CD4-positive, CD25-positive, alpha-beta regulatory T cell (primary cell): ENCODE measurements around the gene ZFYVE21. TPM values are rescaled to one million over a fixed set of nuclear protein-coding genes. Genes with fewer than 3 reads are reported as not detected.
A peak's percentile ranks its signal among the peaks of the same experiment; 100 is the strongest.

Source experiments
- ATAC-seq, 2 donors: fragments of 150-1000 bp; cut with Tn5 transposase; one replicate each; pipeline ENCODE4 v1.10.0; 2021; ENCODE audit warnings: low read depth in 2 of 2, moderate number of reproducible peaks in 2 of 2, moderate library complexity in 1 of 2
- DNase-seq, 3 donors: peaks; one replicate each; pipeline versions ENCODE4 v3.0.0 to v3.0.0-alpha.2; 2012 to 2022; ENCODE audit warnings: mixed read lengths in 1 of 3
- H3K27ac ChIP-seq: one replicate; pipeline ENCODE4 v1.7.0; 2013; ENCODE audit warnings: mild to moderate bottlenecking, low read length; ENCODE audit not compliant: insufficient read depth, poor library complexity, severe bottlenecking
- H3K27me3 ChIP-seq: one replicate; pipeline ENCODE4 v1.7.0; 2013; ENCODE audit warnings: low read length; ENCODE audit not compliant: control insufficient read depth, insufficient read depth
- H3K36me3 ChIP-seq: one replicate; pipeline ENCODE4 v1.7.0; 2013; ENCODE audit warnings: mild to moderate bottlenecking, low read length, moderate library complexity; ENCODE audit not compliant: control insufficient read depth, insufficient read depth
- H3K4me1 ChIP-seq: 2 replicates; pipeline ENCODE4 v1.7.0; 2013; ENCODE audit warnings: mild to moderate bottlenecking, low read length; ENCODE audit not compliant: insufficient read depth, control insufficient read depth, poor library complexity, severe bottlenecking
- H3K4me3 ChIP-seq: one replicate; pipeline ENCODE4 v1.7.0; 2013; ENCODE audit warnings: low read depth, mild to moderate bottlenecking, low read length, moderate library complexity
- H3K9me3 ChIP-seq, 2 experiments: 1 replicate in 1 of 2; 2 replicates in 1 of 2; pipeline ENCODE4 v1.7.0; 2013; ENCODE audit warnings: low read length in 2 of 2, mild to moderate bottlenecking in 1 of 2, moderate library complexity in 1 of 2; ENCODE audit not compliant: control insufficient read depth in 2 of 2
- H3K27ac Mint-ChIP-seq, 3 donors: one replicate each; pipeline ENCODE4 v1.8.0; 2020 to 2022; ENCODE audit warnings: mild to moderate bottlenecking in 3 of 3, mixed read lengths in 3 of 3, moderate library complexity in 2 of 3
- H3K27me3 Mint-ChIP-seq: one replicate; pipeline ENCODE4 v1.8.0; 2022; ENCODE audit warnings: mild to moderate bottlenecking, mixed read lengths
- H3K36me3 Mint-ChIP-seq: one replicate; pipeline ENCODE4 v1.8.0; 2020; ENCODE audit warnings: mixed read lengths
- H3K4me1 Mint-ChIP-seq, 4 donors: one replicate each; pipeline ENCODE4 v1.8.0; 2020 to 2022; ENCODE audit warnings: mixed read lengths in 4 of 4, mild to moderate bottlenecking in 1 of 4
- H3K4me3 Mint-ChIP-seq, 4 donors: one replicate each; pipeline ENCODE4 v1.8.0; 2020 to 2022; ENCODE audit warnings: mild to moderate bottlenecking in 4 of 4, mixed read lengths in 4 of 4, moderate library complexity in 3 of 4
- H3K9me3 Mint-ChIP-seq, 7 donors: one replicate each; pipeline ENCODE4 v1.8.0; 2020 to 2022; ENCODE audit warnings: mixed read lengths in 7 of 7, mild to moderate bottlenecking in 3 of 7, moderate library complexity in 2 of 7
- polyA plus RNA-seq, 4 donors: library from polyadenylated mRNA; unstranded; fragments of 300-500 nt; fragmentation: Illumina TruSeq; gene quantifications; one replicate each; pipeline ENCODE4 v1.2.3, GENCODE V29; 2021
- total RNA-seq: library from RNA; stranded (reverse); gene quantifications from one replicate; pipeline ENCODE4 v1.2.3, GENCODE V29; 2022

The ZFYVE21 gene
- total and polyA plus RNA-seq, 5 donors from 2014 or later = 12.1 to 25.0 (median 15.1) TPM

DNA sequence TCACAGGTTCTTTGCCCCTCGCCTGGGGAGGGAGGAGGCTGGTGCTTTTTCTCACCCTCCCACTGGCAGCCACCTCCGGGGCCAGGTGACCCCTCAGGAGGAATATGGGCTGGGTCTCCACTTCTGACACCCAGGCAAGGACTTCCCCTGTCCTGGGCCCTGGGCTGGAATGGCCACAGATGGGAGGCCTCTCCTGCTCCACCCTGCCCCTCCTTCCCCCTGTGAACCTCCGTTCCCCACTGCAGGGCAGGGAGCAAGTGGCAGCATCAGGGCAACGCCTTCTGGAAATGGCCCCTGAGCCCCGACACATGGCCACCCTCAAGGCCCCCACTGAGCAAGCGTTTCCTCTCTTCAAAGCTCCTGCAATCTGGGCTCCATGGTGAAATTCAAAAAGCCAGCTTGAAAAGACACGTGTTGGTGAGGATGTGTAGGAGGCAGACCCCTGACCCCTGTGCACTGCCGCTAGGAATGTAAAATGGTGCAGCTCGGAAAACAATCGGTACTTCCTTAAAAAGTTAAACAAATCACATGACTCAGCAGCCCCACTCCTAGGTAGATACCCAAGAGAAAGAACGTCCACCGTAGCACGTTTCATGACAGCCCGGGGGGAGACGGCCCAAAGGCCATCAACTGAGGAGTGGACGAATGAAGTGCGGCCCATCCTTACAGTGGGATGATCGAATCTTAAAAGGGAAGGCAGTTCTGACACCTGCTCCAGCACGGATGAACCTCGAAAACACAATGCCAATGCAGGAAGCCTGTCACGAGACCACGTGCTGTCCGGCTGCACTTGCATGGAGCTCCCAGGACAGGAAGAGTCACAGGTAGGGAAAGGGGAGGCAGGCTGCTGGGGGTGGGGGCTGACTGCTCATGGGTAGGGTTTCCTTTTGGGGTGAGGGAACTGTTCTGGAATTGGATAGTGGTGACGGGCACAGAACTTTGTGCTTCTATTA, 11.9 kb upstream of the ZFYVE21 start:
- Histone ChIP-seq H3K27me3 (no peaks in the 10 kb centered on the region), H3K9me3 (no peaks in the 10 kb centered on the region), H3K4me1 (no peaks in the 10 kb centered on the region), H3K27ac (no peak overlapping the region), H3K36me3 (peaks cover 16% of the 10 kb centered on the region), H3K4me3 (no peak overlapping the region)
- H3K4me1 Mint-ChIP-seq = peaks cover 0 to 9% (median 3%) of the 10 kb centered on the region in 4 donors
- peak overlapping the region in 1 of 4 donors; percentile 58 for H3K4me3 Mint-ChIP-seq
- ATAC-seq (no peak), DNase-seq (no peak)
- peaks cover 11% of the 10 kb centered on the region for H3K36me3 Mint-ChIP-seq
- H3K9me3 Mint-ChIP-seq = peaks cover 0 to 1% (median 0%) of the 10 kb centered on the region in 7 donors
- H3K27me3 Mint-ChIP-seq = no peaks in the 10 kb centered on the region
- peak overlapping the region in 2 of 3 donors; percentile 57 to 82 for H3K27ac Mint-ChIP-seq

DNA sequence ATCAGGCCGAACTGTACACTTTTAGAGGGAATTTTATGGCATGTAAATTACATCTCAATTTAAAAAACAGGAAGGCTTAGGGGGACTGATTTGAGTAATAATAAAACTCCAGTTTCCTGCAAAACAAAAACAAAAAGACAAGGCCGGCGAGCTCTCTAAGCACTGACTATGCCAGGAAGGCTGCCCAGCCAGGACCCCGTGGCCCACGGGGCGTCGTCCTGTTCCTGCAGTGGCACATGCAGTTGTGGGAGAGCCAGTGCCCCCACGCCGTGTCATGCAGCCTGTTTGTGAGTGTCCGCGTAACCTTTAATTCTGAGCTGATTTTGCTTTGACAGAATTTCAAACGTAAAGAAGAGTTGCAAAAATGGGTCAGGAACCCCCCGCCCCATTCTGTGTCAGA, 10.9 kb upstream of the ZFYVE21 start:
- Histone ChIP-seq H3K27ac (no peak overlapping the region), H3K4me3 (no peak overlapping the region), H3K27me3 (no peaks in the 10 kb centered on the region), H3K36me3 (peaks cover 16% of the 10 kb centered on the region), H3K9me3 (no peaks in the 10 kb centered on the region), H3K4me1 (no peaks in the 10 kb centered on the region)
- H3K9me3 Mint-ChIP-seq = peaks cover 0 to 1% (median 0%) of the 10 kb centered on the region in 7 donors
- peaks cover 0 to 8% (median 3%) of the 10 kb centered on the region in 4 donors for H3K4me1 Mint-ChIP-seq
- ATAC-seq (no peak), DNase-seq (no peak)
- no peaks in the 10 kb centered on the region for H3K27me3 Mint-ChIP-seq
- H3K27ac Mint-ChIP-seq = no peak overlapping the region
- peaks cover 11% of the 10 kb centered on the region for H3K36me3 Mint-ChIP-seq
- peak overlapping the region in 1 of 4 donors; percentile 10 for H3K4me3 Mint-ChIP-seq

DNA sequence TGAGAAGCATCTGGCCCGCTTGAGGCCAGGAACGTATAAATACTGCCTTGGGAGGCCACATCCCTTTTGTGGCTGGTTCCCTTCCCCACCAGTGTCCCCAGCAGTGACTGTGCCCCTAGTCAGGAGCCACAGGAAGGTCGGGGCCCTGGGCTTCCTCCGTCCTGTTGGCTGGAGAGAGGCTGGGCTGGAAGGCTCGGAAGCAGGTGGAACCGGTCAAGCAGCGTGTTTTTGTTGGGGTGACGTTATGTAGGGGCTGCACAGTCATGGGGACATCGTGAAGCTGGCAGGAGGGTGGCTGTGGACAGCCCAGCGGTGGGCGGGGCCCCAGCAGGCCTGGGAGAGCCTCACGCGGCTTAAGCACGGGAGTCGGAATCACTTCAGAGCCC, 10.5 kb upstream of the ZFYVE21 start:
- Histone ChIP-seq H3K4me1 (no peaks in the 10 kb centered on the region), H3K36me3 (peaks cover 16% of the 10 kb centered on the region), H3K9me3 (no peaks in the 10 kb centered on the region), H3K4me3 (no peak overlapping the region), H3K27me3 (no peaks in the 10 kb centered on the region), H3K27ac (no peak overlapping the region)
- Mint-ChIP-seq H3K27me3 (no peaks in the 10 kb centered on the region), H3K27ac (no peak overlapping the region), H3K4me1 (peaks cover 0 to 6% (median 3%) of the 10 kb centered on the region in 4 donors), H3K36me3 (peaks cover 11% of the 10 kb centered on the region), H3K4me3 (no peak overlapping the region), H3K9me3 (peaks cover 0 to 1% (median 0%) of the 10 kb centered on the region in 7 donors)
- no peak for DNase-seq
- no peak for ATAC-seq

DNA sequence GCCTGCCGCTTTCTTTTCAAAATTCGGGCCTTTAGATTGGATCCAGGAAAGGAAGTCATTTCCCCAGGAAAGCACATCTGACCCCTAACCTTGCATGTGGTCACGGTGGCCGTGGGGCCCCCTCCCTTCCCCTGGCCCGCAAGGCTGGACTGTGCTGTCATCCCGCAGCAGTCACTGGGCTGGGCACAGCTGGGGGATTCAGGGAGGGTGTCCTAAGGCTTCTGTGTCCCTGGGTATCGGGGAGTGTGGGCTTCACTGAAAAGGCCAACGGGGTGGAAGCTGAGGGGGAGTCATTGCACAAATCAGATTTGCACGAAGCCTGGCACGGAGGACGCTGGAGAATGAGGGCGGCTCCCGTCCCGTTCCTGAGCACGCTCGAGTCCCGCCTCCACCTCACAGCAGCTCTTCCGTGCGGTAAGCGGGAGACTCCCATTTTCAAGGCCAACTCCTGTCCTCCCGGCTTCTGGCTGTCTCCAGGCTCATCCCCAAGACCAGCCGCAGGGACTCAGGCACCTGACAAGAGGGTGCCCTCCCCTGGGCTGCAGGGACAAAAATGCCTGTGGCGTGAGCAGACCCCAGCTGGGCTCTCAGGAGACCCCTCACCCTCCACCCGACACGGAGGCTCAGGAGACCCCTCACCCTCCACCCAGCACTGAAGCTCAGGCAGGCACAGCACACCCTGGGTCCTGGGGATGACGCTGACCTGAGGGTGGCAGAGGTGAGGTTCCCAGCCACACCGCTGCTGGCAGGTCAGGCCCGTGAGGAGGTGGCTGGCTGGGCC, 9.9 kb upstream of the ZFYVE21 start:
- Histone ChIP-seq H3K4me1 (no peaks in the 10 kb centered on the region), H3K27me3 (no peaks in the 10 kb centered on the region), H3K9me3 (no peaks in the 10 kb centered on the region), H3K4me3 (no peak overlapping the region), H3K36me3 (peaks cover 16% of the 10 kb centered on the region), H3K27ac (no peak overlapping the region)
- DNase-seq (no peak), ATAC-seq (no peak)
- Mint-ChIP-seq H3K4me3 (no peak overlapping the region), H3K36me3 (peaks cover 11% of the 10 kb centered on the region), H3K4me1 (peaks cover 0 to 6% (median 3%) of the 10 kb centered on the region in 4 donors), H3K27me3 (no peaks in the 10 kb centered on the region), H3K27ac (no peak overlapping the region), H3K9me3 (peaks cover 0 to 1% (median 0%) of the 10 kb centered on the region in 7 donors)

DNA sequence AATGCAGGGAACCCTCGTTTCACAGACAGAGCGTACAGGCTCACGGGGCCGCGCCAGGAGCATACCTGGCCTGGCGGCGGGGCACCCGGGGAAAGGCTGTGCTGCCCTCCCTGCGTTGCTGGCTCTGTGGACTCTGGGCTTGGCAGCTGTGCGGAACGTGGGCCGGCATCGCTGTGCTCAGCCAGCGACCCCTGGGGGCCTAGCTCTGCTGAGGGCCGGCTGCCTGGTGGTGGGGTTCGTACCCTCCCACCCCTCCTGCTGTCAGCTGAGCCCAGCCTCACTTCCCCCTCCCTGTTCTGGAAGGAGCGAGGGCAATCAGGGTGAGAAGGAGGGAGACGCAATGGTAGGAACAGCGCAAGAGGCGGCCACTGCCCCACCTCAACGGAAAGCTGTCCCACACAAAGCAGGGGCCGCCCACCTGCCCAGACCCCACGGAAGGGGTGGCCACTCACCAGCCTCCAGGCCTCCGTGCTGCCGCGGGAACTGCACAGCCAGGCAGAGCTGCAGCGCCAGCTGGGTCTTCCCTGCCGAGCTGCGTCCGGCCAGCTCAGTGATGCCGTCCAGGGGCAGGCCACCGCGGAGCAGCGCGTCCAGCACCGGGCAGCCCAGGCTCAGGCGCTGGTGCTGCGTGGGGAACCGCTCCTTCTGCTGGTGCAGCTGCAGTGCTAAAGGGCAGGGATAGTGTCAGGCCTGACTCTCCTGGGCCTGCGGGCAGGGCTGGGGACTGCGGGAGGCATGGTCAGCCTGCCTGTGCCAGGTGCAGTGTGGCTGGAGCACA, 8.9 kb upstream of the ZFYVE21 start:
- H3K27me3 ChIP-seq = no peaks in the 10 kb centered on the region
- Mint-ChIP-seq H3K27me3 (no peaks in the 10 kb centered on the region), H3K4me3 (no peak overlapping the region), H3K27ac (no peak overlapping the region), H3K9me3 (peaks cover 0 to 3% (median 0%) of the 10 kb centered on the region in 7 donors), H3K36me3 (peaks cover 11% of the 10 kb centered on the region), H3K4me1 (peaks cover 0 to 13% (median 6%) of the 10 kb centered on the region in 4 donors)
- H3K27ac ChIP-seq = no peak overlapping the region
- no peaks in the 10 kb centered on the region for H3K4me1 ChIP-seq
- DNase-seq (no peak), ATAC-seq (no peak)
- no peak overlapping the region for H3K4me3 ChIP-seq
- H3K9me3 ChIP-seq = no peaks in the 10 kb centered on the region
- peaks cover 16% of the 10 kb centered on the region for H3K36me3 ChIP-seq

DNA sequence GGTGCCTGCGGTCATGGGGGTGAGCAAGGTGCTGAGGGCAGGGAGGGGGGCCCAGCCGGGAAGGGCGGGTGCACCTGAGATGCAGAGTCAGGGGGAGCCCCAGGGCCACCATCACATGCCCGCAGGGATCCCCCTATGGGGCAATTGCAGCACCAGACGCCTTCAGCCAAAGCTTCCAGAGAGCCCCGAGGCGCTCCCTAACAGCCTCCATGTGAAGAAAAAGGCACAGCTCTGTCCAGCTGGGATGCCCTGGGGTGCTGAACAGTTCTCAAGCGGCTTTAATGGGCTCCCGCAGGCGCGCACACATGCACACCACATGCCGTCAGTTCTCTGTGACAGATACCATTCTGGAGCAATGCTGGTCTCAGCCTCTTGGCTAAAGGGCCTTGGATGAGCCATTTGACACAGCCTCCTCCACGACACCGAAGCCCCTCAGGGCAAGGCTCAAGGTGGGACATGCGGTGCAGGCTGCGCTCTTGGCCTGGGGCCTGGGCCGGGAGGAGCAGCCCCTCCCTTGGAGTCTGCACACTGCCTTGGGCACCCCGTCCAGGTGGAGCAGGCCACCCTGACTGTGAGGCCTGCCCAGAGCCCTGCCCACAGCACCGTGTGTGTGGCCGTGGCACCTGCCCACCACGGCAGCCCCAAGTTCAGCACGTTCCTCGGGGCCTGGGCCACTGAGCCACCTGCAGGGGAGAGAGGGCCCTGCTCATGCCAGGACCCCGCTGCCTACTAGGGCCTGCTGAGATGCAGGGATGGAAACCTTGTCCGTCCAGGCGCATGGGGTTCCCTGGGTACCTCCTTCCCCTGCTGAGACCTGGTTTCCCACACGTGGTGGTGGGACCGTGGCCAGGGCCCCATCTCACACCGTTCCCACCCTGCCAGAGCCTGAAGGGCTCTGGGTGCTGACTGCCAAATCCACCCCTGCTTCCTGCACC, 8.0 kb upstream of the ZFYVE21 start:
- H3K36me3 Mint-ChIP-seq = peaks cover 11% of the 10 kb centered on the region
- H3K9me3 Mint-ChIP-seq = peaks cover 0 to 3% (median 0%) of the 10 kb centered on the region in 7 donors
- Histone ChIP-seq H3K36me3 (peaks cover 11% of the 10 kb centered on the region), H3K9me3 (no peaks in the 10 kb centered on the region), H3K27ac (no peak overlapping the region), H3K4me1 (no peaks in the 10 kb centered on the region), H3K27me3 (no peaks in the 10 kb centered on the region), H3K4me3 (no peak overlapping the region)
- no peaks in the 10 kb centered on the region for H3K27me3 Mint-ChIP-seq
- no peak for DNase-seq
- no peak for ATAC-seq
- H3K4me3 Mint-ChIP-seq = no peak overlapping the region
- peaks cover 0 to 13% (median 6%) of the 10 kb centered on the region in 4 donors for H3K4me1 Mint-ChIP-seq
- H3K27ac Mint-ChIP-seq = peak overlapping the region in 1 of 3 donors; percentile 62
